Measurements from ENCODE around the gene ITIH1. TPM values are rescaled to one million over a fixed set of nuclear protein-coding genes. Genes with fewer than 3 reads are reported as not detected.

Gene ITIH1
- total RNA-seq, 2 donors from 2014 or later: not detected

DNA sequence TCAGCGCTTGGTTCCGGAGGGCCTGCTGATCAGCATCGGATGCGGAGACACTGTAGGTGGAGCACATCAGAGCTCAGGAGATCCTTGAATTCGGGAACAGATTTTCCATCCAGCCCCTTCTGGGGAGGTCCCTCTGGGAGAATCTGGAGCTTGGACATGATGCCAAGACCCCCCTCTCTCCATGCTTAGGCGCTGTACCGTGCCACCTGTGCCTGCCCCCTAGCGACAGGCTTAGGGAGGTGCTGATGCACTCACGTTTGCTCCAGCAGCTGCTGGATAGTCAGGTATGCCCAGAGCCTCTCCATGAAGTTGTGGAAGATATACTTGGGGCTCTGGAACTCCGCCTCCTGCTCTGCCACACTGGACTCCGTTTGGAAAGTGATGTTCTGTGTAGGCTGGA is 43.3 kb downstream of the ITIH1 start:
- H3K9me3 Mint-ChIP-seq: no peaks in the 10 kb centered on the region
- peak in 1 of 2 donors; percentile 38 for DNase-seq (ENCODE audit: low spot score in 2 of 2)
- no peak overlapping the region for H3K27ac Mint-ChIP-seq
- peak; percentile 61 to 63 for ATAC-seq
- H3K36me3 Mint-ChIP-seq: no peaks in the 10 kb centered on the region

DNA sequence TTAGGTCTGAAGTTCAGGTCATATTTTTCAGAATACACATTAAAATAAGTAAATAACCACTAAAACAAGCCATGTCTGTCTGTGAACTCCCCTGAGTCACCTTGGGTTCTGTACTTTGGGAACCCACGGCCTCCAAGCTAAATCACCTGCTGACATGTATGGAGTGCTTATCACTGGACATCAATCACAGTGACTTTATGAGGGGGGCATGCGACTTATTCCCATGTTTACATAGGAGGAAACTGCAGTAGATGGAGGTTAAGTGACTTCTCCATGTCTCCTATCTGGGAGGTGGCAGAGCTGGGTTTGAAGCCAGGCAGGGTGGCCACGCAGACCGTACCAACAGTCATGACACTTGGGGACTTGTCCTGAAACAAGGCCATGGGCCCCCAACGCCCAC is 45.0 kb downstream of the ITIH1 start:
- H3K27ac Mint-ChIP-seq: no peak overlapping the region
- ATAC-seq (no peak), DNase-seq (ENCODE audit: low spot score in 2 of 2) (no peak)
- no peaks in the 10 kb centered on the region for H3K36me3 Mint-ChIP-seq
- no peaks in the 10 kb centered on the region for H3K9me3 Mint-ChIP-seq

DNA sequence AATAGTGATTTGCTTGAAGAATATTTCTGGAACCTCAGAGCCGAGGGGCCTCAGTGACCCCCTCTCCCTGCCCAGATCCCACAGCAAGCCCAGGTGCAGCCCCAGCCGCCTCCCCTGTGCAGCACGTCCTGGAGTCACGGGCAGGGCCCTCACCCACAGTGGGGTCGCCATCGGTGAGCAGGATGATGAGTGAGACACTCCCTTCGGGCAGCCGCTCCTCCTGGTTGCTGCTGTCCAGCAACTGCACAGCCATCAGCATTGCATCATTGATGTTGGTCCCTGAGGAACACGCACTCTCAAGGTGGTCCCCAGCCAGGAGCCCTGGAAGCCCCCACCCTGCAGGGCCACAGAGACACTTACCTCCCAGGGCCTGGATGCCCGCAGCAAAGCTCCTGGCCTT is 46.6 kb downstream of the ITIH1 start:
- ATAC-seq: no peak
- no peaks in the 10 kb centered on the region for H3K9me3 Mint-ChIP-seq
- H3K36me3 Mint-ChIP-seq: no peaks in the 10 kb centered on the region
- H3K27ac Mint-ChIP-seq: no peak overlapping the region
- DNase-seq (ENCODE audit: low spot score in 2 of 2): no peak

DNA sequence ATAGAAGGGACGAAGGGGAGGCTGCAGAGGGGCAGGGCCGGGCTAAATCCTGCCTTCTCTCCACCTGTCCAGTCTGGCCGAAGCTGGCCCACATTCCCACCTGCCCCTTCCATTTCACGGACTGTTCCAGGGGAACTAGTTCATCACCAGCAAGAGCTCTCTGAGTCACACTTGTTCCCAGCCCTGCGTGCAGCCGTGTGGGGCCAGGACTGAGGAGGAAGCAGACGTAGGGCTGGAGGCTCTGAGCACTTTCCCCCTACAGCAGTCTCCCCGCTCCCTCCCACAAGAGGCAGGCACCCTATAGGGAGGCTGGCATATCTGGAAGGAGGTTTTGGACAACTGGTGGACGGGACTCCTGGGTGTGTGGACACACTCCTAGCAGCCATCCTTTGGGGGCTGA is 50.0 kb downstream of the ITIH1 start:
- H3K36me3 Mint-ChIP-seq: no peaks in the 10 kb centered on the region
- H3K27ac Mint-ChIP-seq: no peak overlapping the region
- DNase-seq (ENCODE audit: low spot score in 2 of 2): no peak
- no peaks in the 10 kb centered on the region for H3K9me3 Mint-ChIP-seq
- no peak for ATAC-seq

DNA sequence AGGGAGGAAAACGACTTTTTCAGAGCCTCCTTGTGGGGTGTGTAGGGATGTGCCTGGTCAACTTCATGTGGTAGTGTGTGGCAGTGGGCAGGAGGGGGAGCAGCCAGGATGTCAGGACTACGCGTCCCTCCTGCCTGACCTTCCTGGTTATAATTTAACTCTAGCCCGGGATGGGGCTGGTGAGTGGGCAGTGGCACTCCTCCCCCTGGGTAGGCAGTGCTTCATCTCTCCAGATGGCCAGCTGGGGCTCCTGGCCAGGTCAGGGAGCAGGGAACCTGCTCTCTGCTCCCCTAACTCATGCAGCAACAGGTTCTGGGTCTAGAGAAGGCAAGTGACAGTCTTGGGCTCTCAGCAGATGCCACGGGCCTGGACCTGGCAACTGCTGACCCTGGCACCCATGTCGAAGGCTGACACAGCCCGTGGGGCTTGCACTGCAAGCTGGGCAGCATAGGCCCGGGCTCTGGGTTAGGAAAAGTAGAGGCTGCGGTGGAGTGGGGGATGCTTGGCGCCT is 50.5 kb downstream of the ITIH1 start:
- DNase-seq (ENCODE audit: low spot score in 2 of 2) (no peak), ATAC-seq (no peak)
- Mint-ChIP-seq H3K36me3 (no peaks in the 10 kb centered on the region), H3K27ac (no peak overlapping the region), H3K9me3 (no peaks in the 10 kb centered on the region)

DNA sequence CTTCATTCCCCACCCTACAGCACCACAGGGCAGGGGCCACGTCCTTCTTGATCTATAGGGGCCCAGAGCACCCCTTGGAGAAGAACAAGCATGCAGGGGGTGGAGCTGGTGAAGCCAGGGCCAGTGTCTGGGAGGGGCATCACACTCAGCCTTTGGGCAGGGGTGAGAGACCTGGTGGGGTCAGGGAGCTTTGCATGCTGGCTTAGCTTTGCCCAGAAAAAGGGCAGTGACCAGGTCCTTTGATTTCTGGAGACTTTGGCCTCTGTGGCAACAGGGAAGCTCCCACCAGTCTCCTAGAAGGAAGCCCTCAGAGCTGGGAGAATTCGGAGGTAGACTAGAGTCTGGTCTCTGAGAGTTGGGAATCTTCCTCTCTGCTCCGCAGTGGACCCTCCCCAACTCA is 52.1 kb downstream of the ITIH1 start:
- Mint-ChIP-seq H3K9me3 (no peaks in the 10 kb centered on the region), H3K27ac (no peak overlapping the region), H3K36me3 (no peaks in the 10 kb centered on the region)
- no peak for DNase-seq (ENCODE audit: low spot score in 2 of 2)
- ATAC-seq: no peak

DNA sequence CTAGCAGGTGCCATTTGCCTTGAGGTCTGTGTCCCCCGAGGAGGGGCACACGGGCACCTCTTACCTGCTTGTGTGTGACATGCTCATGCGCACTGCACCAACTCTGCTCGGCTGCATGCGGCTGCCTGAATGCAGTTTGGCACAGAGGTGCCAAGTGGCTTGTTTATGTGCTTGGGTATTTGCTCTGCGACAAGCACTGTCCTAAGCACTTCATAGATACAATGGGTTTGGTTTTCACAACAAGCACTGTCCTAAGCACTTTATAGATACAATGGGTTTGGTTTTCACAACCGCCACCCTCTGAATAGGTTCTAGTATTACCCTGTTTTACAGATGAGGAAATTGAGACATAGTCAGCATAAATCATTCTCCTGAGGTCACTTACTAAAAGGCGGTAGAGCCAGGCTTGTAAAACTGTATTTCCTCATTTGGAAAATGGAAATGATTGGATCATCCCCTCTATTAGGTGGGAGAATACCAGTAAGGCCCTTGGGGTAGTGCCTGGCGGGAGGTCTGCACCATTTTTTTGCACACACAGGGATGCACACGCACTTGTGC is 52.6 kb downstream of the ITIH1 start:
- Mint-ChIP-seq H3K36me3 (no peaks in the 10 kb centered on the region), H3K27ac (peak overlapping the region in 1 of 2 donors; percentile 55), H3K9me3 (no peaks in the 10 kb centered on the region)
- no peak for DNase-seq (ENCODE audit: low spot score in 2 of 2)
- ATAC-seq: no peak

DNA sequence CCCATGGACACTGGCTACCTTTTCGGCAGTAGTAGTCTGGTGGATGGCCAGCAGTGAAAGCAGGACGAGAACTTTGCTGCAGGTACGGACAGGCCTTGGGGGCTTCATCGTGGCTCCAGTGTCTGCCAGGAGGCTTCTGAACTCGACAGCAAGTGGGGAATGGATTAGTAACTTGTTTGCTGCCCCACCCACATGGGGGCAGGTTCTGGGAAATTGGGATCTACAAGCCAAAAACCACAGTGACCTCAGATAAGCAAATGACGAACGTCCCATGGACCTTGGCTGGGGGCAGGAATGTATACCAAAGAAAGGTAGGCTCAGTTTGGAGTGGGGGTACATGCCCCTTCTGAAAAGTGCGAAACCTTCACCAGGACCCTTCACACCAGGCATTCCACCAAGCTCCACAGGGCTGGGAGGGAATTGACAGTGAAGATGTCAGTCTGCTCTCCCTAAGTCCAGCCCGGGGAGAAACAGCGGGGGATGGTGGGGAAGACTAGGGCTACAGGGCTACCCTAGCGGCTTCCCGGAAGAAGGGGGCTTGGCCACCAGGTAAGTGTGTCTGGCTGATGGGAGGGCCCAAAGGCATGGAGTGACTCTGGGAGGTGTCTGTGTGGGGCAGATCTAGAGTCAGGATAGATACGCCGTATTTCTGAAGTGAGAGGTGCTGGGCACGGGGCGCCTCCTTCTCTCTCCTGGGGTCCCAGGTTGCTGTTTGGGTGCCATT is 53.3 kb downstream of the ITIH1 start, which contains the start of gene ITIH4:
ITIH4 (minus strand) TSS at position 138 of the 724 bp plus-strand sequence; CDS start at position 108, 30 bp downstream.
- peak within 1 kb of the TSS; percentile 55 to 91 for H3K27ac Mint-ChIP-seq
- no peaks in the 10 kb centered on the region for H3K36me3 Mint-ChIP-seq
- no peaks in the 10 kb centered on the region for H3K9me3 Mint-ChIP-seq
- no peak for DNase-seq (ENCODE audit: low spot score in 2 of 2)
- ATAC-seq: no peak

DNA sequence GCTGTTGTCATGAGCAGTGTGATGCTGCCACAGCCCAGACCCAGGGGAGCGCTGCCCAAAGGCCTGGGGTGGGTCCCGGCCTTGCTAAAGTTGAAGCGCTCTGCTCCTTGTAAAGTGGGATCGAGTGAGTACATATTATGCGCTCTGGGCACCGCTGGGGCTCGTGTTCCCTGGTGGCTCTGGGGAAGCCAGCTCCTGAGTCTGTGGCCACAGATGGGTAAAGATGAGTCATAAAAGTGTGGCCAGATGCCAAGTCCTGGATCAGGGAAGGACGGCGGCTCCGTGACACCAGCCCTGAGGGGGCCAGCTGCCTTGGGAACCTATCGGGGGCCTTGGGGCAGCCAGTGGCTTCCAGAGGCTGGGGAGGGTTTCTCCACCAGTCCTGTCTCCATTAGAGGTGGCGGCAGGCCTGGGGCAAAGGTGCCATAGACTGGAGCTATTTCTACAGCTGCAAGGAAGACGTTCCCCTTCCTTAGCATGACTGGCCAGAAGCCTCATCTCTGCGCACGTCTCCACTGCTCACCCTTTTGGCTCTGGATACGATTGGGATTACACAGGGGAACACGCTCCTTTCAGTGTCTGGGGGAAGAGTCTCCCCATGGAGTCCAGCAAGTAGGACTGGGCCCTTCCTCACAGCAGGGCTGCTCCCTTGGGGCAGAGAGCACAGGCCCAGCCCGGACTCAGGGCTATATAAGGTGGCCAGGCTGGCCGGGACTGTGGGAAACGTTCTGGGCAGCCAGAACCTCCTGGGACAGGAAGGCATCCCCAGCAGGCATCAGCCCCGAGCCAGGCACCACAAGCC is 54.3 kb downstream of the ITIH1 start:
- ATAC-seq: no peak

DNA sequence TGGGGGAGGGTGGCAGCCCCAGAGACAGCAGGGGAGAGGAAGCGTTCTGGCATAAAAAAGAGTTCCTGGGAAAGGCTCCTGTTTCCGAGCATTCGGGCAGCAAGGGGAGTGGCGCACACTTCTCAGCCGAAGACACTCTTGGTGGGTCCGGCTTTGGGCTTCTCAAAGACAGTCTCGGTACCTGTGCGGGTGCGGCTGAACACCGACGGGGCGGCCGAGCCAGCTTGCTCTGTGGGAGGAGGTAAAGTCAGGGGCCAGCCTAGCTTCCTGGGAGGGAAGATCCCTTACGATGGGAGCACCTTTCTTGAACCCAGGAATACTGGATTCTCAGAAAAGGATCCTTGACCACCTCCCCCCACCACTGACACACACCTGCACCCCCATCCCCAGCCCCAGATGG is 55.8 kb downstream of the ITIH1 start:
- no peak for DNase-seq (ENCODE audit: low spot score in 2 of 2)
- H3K27ac Mint-ChIP-seq: no peak overlapping the region
- no peak for ATAC-seq
- H3K36me3 Mint-ChIP-seq: no peaks in the 10 kb centered on the region
- no peaks in the 10 kb centered on the region for H3K9me3 Mint-ChIP-seq

More for the DNA sequence above, 54.3 kb downstream of the ITIH1 start:
- DNase-seq (ENCODE audit: low spot score in 2 of 2): no peak
- Mint-ChIP-seq H3K27ac (peak overlapping the region; percentile 55 to 91), H3K9me3 (no peaks in the 10 kb centered on the region), H3K36me3 (no peaks in the 10 kb centered on the region)

DNA sequence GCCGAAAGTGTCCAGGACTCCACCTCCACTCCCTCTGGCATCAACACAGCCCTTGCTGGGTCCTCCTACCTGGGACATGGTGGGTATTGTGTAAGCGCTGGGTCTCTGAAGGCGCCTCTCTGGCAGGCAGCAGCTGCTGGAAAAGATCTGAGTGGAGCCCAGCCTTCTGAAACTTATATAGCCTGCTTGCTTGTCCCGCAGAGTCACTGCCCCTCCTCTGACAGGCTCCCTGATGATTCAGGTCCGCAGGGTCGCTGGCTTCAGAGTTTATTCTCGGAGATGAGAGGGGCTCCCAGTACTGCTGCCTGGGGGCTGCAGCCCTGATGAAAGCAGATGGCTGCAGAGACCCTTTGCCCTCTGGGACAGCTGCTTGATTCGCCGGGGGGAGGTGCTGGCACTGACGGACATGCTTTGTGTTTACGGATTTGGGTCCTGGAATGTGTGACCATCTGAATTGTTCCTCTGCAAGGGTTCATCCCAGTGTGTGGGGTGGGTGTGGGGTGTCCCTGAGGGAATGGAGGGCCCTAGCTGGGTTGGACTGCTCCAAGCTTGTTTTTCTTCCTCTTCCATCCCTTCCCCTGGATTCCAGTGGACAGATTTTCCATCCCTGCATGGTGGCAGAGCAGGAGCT is 57.6 kb downstream of the ITIH1 start, which contains the start of gene MUSTN1:
MUSTN1 (minus strand) TSS at position 149 of the 631 bp plus-strand sequence; CDS start at position 78, 71 bp downstream.
- Mint-ChIP-seq H3K27ac (peak within 1 kb of the TSS in 1 of 2 donors; percentile 82), H3K9me3 (no peaks in the 10 kb centered on the region), H3K36me3 (no peaks in the 10 kb centered on the region)
- ATAC-seq: no peak
- no peak for DNase-seq (ENCODE audit: low spot score in 2 of 2)

DNA sequence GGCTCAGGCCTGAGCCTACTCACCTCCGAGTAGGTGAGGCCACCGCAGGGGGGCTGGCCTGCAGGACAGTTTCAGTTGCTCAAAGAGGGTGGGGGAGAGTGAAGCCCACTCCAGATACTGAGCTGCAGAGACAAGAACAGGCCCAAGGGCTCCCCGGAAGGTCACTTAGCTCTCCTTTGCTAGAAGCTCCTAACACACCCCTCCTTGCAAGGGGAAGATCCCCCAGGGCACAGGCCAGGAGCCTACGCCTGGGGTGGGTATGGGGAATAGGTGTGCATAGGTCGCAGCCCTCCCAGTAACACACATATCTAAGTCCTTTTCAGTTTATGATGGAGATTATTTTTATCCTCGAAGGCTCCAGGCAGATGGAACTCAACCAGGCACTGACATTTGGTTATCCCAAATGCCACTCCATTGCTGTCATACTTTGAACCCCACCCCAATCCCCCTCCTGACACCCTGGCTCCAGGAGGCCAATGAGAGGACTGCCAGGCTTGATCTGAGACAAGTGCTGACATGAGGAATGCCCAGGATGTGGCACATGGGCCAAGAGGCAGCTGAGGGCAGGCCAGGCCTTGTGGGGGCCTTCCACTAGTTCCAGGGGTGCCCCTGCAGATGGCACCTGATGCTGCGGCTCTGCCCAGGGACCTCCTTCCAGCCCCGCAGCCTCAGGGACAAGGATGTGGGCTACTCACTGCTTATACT is 58.5 kb downstream of the ITIH1 start:
- DNase-seq (ENCODE audit: low spot score in 2 of 2): no peak
- Mint-ChIP-seq H3K27ac (peak overlapping the region in 1 of 2 donors; percentile 44), H3K36me3 (no peaks in the 10 kb centered on the region), H3K9me3 (no peaks in the 10 kb centered on the region)
- no peak for ATAC-seq

DNA sequence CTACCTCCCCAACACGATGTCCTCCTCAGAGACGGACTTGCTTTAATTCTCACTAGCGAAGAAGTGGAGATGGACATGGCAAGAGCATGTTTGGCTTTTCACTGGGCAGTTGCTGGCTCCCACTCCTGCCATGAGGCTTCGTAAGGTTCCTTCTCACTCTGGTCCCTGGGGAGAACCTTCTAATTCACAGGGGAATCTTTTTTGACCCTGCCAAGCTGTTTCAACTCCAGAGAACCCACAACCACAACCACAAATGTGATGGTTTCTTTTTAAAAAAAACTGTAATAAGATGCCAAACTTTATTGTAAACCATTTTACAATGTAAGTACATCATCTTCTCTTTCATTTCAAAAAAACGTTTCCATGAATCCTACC is 59.1 kb downstream of the ITIH1 start:
- H3K9me3 Mint-ChIP-seq: no peaks in the 10 kb centered on the region
- no peak for DNase-seq (ENCODE audit: low spot score in 2 of 2)
- no peaks in the 10 kb centered on the region for H3K36me3 Mint-ChIP-seq
- no peak for ATAC-seq
- H3K27ac Mint-ChIP-seq: no peak overlapping the region

DNA sequence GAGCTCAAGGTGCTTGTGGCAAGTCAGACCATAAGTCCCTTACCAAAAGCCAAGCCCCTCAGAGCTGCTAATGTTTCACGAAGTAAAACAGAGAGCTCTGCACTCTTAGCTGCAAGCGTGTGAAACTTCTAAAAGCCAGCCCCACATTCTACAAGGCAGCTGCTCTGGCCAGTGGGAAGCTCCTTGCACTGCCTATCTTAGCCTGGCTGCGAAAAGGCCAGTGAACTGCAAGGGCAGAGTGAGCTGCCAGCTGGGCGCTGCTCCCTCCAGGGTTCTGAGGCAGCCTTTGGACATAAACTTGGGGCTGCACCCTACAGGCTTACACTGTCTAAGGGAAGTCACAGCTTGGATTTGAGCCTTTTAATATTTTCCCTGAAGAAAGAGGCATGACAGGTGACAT is 59.6 kb downstream of the ITIH1 start:
- Mint-ChIP-seq H3K9me3 (no peaks in the 10 kb centered on the region), H3K36me3 (peaks cover 0 to 4% of the 10 kb centered on the region in 2 donors), H3K27ac (peak overlapping the region in 1 of 2 donors; percentile 60)
- no peak for DNase-seq (ENCODE audit: low spot score in 2 of 2)
- ATAC-seq: no peak

DNA sequence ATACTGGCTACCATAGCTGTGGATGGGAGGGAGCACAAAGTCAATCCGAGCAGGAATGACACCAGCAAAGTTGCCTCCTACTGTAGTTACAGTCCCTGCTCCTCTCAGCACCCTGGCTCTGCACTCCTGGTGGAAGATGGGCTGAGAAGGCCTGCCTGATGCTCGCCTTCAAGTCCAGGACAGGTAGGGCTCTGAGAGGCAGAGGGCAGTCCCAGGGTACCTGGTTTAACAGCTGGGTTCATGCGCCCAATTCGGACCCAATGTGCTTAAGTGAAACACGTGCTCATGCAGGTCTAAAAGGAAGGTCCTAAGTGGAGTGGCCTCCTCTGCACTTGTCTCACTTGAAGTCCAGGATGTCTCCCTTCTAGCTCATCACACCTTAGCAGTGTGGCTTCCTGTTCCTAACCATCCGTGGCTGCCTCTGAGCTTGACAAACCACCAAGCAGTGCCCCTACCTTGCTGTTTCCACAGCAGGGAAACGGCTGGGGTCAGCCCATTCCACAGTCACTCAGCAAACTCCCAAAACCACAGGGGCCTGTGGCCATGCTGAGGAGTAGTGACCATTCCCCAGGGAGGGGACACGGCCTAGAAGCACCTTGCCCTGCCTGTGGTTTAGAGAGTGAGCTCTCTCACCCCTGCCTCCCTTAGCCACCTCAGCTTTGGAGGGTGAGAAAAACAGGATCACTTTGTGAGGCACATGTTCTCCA is 61.3 kb downstream of the ITIH1 start:
- no peaks in the 10 kb centered on the region for H3K9me3 Mint-ChIP-seq
- ATAC-seq (peak; percentile 60 to 69), DNase-seq (ENCODE audit: low spot score in 2 of 2) (no peak)
- H3K27ac Mint-ChIP-seq: peak overlapping the region in 1 of 2 donors; percentile 50
- peaks cover 0 to 6% of the 10 kb centered on the region in 2 donors for H3K36me3 Mint-ChIP-seq

DNA sequence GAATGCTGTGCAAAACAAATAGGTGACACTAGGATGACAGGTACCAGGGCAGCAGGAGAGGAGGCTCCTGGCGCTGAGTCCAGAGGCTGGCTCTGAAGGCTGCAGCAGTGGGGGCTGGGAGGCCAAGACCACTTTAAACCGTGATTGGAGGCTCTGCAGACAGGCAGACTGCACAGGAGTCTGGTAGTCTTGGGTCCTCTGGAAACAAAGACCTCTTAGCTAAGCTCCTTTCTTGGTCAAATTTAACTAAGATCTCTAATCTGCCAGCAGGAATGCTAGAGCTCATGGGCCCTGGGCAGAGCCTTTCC is 61.8 kb downstream of the ITIH1 start:
- no peaks in the 10 kb centered on the region for H3K9me3 Mint-ChIP-seq
- H3K27ac Mint-ChIP-seq: peak overlapping the region in 1 of 2 donors; percentile 79
- peaks cover 0 to 6% of the 10 kb centered on the region in 2 donors for H3K36me3 Mint-ChIP-seq
- no peak for ATAC-seq
- DNase-seq (ENCODE audit: low spot score in 2 of 2): no peak
